B cell (primary cell): ENCODE measurements around the gene IFTAP. TPM values are rescaled to one million over a fixed set of nuclear protein-coding genes. Genes with fewer than 3 reads are reported as not detected.

Experiments used
- ATAC-seq: fragments of 200-7000 bp; cut with Tn5 transposase; one replicate; pipeline ENCODE4 v1.10.0; 2021; ENCODE audit warnings: low read depth, mild to moderate bottlenecking, moderate number of reproducible peaks, moderate library complexity
- CTCF ChIA-PET: fragments of 350-600 bp; sonication (Branson Sonifier 250); formaldehyde crosslinking; loops from one replicate; lab custom pipeline; 2021; ENCODE audit warnings: antibody characterized with exemption, inconsistent platforms; lab: Charles Lee
- POLR2A ChIA-PET: fragments of 350-600 bp; sonication (Branson Sonifier 250); formaldehyde crosslinking; loops from one replicate; lab custom pipeline; 2021; ENCODE audit warnings: antibody characterized with exemption; lab: Charles Lee
- DNase-seq: peaks from one replicate; pipeline ENCODE4 v3.0.0; 2013
- H2AFZ ChIP-seq: 2 replicates; pipeline ENCODE4 v1.6.1; 2012; ENCODE audit warnings: mild to moderate bottlenecking, low read depth, low read length; ENCODE audit not compliant: insufficient read depth, poor library complexity, severe bottlenecking
- H3K27ac ChIP-seq, 2 donors: 1 replicate in 1 of 2; 2 replicates in 1 of 2; pipeline ENCODE4 v1.5.1; 2012 to 2013; ENCODE audit warnings: low read length in 2 of 2, mild to moderate bottlenecking in 2 of 2, moderate library complexity in 1 of 2
- H3K27me3 ChIP-seq, 4 experiments: fragments of 200-600 bp in 1 of 4; sonication (generic) in 1 of 4; replicated peaks in 1 of 4; 1 replicate in 2 of 4; 2 replicates in 2 of 4; pipeline versions ENCODE4 v1.6.1 to v1.7.0; 2013 to 2016; ENCODE audit warnings: low read length in 3 of 4, mild to moderate bottlenecking in 2 of 4, mixed read lengths in 1 of 4, moderate library complexity in 1 of 4; ENCODE audit not compliant: insufficient read depth in 4 of 4, control insufficient read depth in 3 of 4; ENCODE audit errors: control extremely low read depth in 1 of 4
- H3K36me3 ChIP-seq, 2 experiments: replicated peaks in 1 of 2; 1 replicate in 1 of 2; 2 replicates in 1 of 2; pipeline versions ENCODE4 v1.6.1 to v1.7.1; 2013; ENCODE audit warnings: low read length in 1 of 2; ENCODE audit not compliant: insufficient read depth in 2 of 2, control insufficient read depth in 1 of 2; ENCODE audit errors: control extremely low read depth in 1 of 2, extremely low read depth in 1 of 2
- H3K4me1 ChIP-seq, 2 donors: fragments of 200-600 bp in 1 of 2; sonication (generic) in 1 of 2; 1 replicate in 1 of 2; 2 replicates in 1 of 2; pipeline versions ENCODE4 v1.5.1 to v1.6.1; 2013 to 2017; ENCODE audit warnings: low read length in 2 of 2; ENCODE audit not compliant: control insufficient read depth in 2 of 2, insufficient read depth in 2 of 2
- H3K4me2 ChIP-seq: replicated peaks from 2 replicates; pipeline ENCODE3; 2012; ENCODE audit warnings: mild to moderate bottlenecking, low read depth, low read length; ENCODE audit not compliant: poor library complexity, severe bottlenecking
- H3K4me3 ChIP-seq, 5 experiments: fragments of 200-600 bp in 1 of 5; sonication (generic) in 1 of 5; 1 replicate in 3 of 5; 2 replicates in 2 of 5; pipeline versions ENCODE4 v1.5.1 to v1.7.0; 2011 to 2016; ENCODE audit warnings: low read length in 4 of 5, mild to moderate bottlenecking in 4 of 5, low read depth in 2 of 5, control low read depth in 1 of 5, moderate library complexity in 1 of 5; ENCODE audit not compliant: insufficient read depth in 1 of 5; ENCODE audit errors: control extremely low read depth in 1 of 5, extremely low read depth in 1 of 5
- H3K79me2 ChIP-seq: fragments of 200-600 bp; sonication (generic); one replicate; pipeline ENCODE4 v1.6.0; 2016; ENCODE audit warnings: low read length; ENCODE audit not compliant: control insufficient read depth, insufficient read depth
- H3K9ac ChIP-seq: fragments of 200-600 bp; sonication (generic); 2 replicates; pipeline ENCODE4 v1.6.1; 2017; ENCODE audit warnings: mild to moderate bottlenecking, low read length, moderate library complexity
- H3K9me3 ChIP-seq, 3 donors: one replicate each; pipeline versions ENCODE4 v1.6.1 to v1.7.1; 2013; ENCODE audit warnings: low read length in 2 of 3; ENCODE audit not compliant: control insufficient read depth in 2 of 3, insufficient read depth in 1 of 3; ENCODE audit errors: control extremely low read depth in 1 of 3
- H4K20me1 ChIP-seq: 2 replicates; pipeline ENCODE4 v1.6.0; 2012; ENCODE audit warnings: mild to moderate bottlenecking, low read length; ENCODE audit not compliant: insufficient read depth, control insufficient read depth, poor library complexity, severe bottlenecking
- H3K27ac Mint-ChIP-seq: one replicate; pipeline ENCODE4 v1.8.0; 2021; ENCODE audit warnings: mixed read lengths
- H3K27me3 Mint-ChIP-seq: one replicate; pipeline ENCODE4 v1.8.0; 2021; ENCODE audit warnings: mixed read lengths
- H3K4me1 Mint-ChIP-seq: one replicate; pipeline ENCODE4 v1.8.0; 2021; ENCODE audit warnings: mixed read lengths
- H3K4me3 Mint-ChIP-seq: one replicate; pipeline ENCODE4 v1.8.0; 2021; ENCODE audit warnings: mixed read lengths
- H3K9me3 Mint-ChIP-seq: one replicate; pipeline ENCODE4 v1.8.0; 2022; ENCODE audit warnings: mixed read lengths; ENCODE audit not compliant: insufficient read depth
- CTCF ChIP-seq: fragments of 200-600 bp; IDR thresholded peaks from one replicate; pipeline ENCODE4 v1.8.0; 2022; ENCODE audit warnings: antibody characterized with exemption, mild to moderate bottlenecking
- EZH2 ChIP-seq: IDR thresholded peaks from 2 replicates; pipeline ENCODE4 v1.6.1; 2012; ENCODE audit warnings: borderline replicate concordance, low read depth, mild to moderate bottlenecking, moderate library complexity, low read length; ENCODE audit not compliant: insufficient read depth, poor library complexity, severe bottlenecking
- WGBS: methylation state at CpG from one replicate; pipeline ENCODE4 v1.1.5; 2013; ENCODE audit warnings: missing lambda C conversion rate; ENCODE audit not compliant: insufficient coverage; 5-methylcytosine and 5-hydroxymethylcytosine counted together
- intact Hi-C: fragments of 100-400 bp; cut with micrococcal nuclease; formaldehyde crosslinking; loops from one replicate; pipeline ENCODE4 v1.10.0; 2022
- polyA plus RNA-seq: library from polyadenylated mRNA; depleted of rRNA; stranded (reverse); fragments of >200 nt; gene quantifications from 2 replicates; pipeline ENCODE4 v1.2.3, GENCODE V29; 2012
- total RNA-seq, 2 donors: library from RNA; stranded (reverse); fragments of 120-200 nt in 1 of 2; gene quantifications; 1 replicate in 1 of 2; 2 replicates in 1 of 2; pipeline versions ENCODE4 v1.2.3 to v1.2.4, GENCODE V29; 2013 to 2022

The IFTAP gene
- total and polyA plus RNA-seq, 2 donors (not counting 1 experiment from before 2014, with no cell fraction given), result 0.31 TPM; not detected in 1

- 83% methylated on average over 2 of the region's 6 CpGs for WGBS
- ChIA-PET POLR2A (no interaction called here), CTCF (no interaction called here)
- no peaks in the 10 kb centered on the region for H3K27me3 ChIP-seq
- no peak overlapping the region for H3K4me3 Mint-ChIP-seq
- H3K79me2 ChIP-seq, result no peaks in the 10 kb centered on the region
- no peak for ATAC-seq
- H3K36me3 ChIP-seq, result no peaks in the 10 kb centered on the region
- no peak overlapping the region for H2AFZ ChIP-seq
- H3K4me2 ChIP-seq, result no peak overlapping the region
- H3K9me3 ChIP-seq, result no peaks in the 10 kb centered on the region
- intact Hi-C loops, result no loop called here
- TF ChIP-seq CTCF (no peak), EZH2 (no peak)
- H3K27ac ChIP-seq, result no peak overlapping the region
- no peak overlapping the region for H3K27ac Mint-ChIP-seq
- no peak for DNase-seq
- H3K9ac ChIP-seq, result no peak overlapping the region
- no peaks in the 10 kb centered on the region for H3K9me3 Mint-ChIP-seq
- no peaks in the 10 kb centered on the region for H3K27me3 Mint-ChIP-seq
- no peaks in the 10 kb centered on the region for H3K4me1 Mint-ChIP-seq
- H3K4me3 ChIP-seq, result no peak overlapping the region
- H3K4me1 ChIP-seq, result no peaks in the 10 kb centered on the region
- H4K20me1 ChIP-seq, result no peaks in the 10 kb centered on the region
Observed at GRCh38 chr11:36695571-36695970, 101.3 kb downstream of the IFTAP start.

- WGBS, result 90% methylated on average over 6 of the region's 6 CpGs
- no peak overlapping the region for H3K4me3 Mint-ChIP-seq
Observed at GRCh38 chr11:36696550-36696949, 102.2 kb downstream of the IFTAP start.

More at GRCh38 chr11:36696550-36696949, 102.2 kb downstream of the IFTAP start:
- Histone ChIP-seq H3K9ac (no peak overlapping the region), H4K20me1 (no peaks in the 10 kb centered on the region), H3K79me2 (no peaks in the 10 kb centered on the region), H3K27me3 (no peaks in the 10 kb centered on the region), H3K9me3 (no peaks in the 10 kb centered on the region), H3K4me1 (no peaks in the 10 kb centered on the region), H3K4me2 (no peak overlapping the region), H3K36me3 (no peaks in the 10 kb centered on the region), H3K27ac (no peak overlapping the region), H3K4me3 (no peak overlapping the region), H2AFZ (no peak overlapping the region)
- no peak for DNase-seq
- ChIA-PET CTCF (no interaction called here), POLR2A (no interaction called here)
- no peaks in the 10 kb centered on the region for H3K4me1 Mint-ChIP-seq
- no peak overlapping the region for H3K27ac Mint-ChIP-seq
- ATAC-seq, result no peak
- TF ChIP-seq CTCF (no peak), EZH2 (no peak)
- no peaks in the 10 kb centered on the region for H3K27me3 Mint-ChIP-seq
- intact Hi-C loops, result no loop called here
- no peaks in the 10 kb centered on the region for H3K9me3 Mint-ChIP-seq
